GM12878 (cell line): ENCODE measurements around the gene IFIH1. TPM values are rescaled to one million over a fixed set of nuclear protein-coding genes. Genes with fewer than 3 reads are reported as not detected.

Experiments
- ATAC-seq: fragments of 200-7000 bp; cut with Tn5 transposase; 3 replicates; pipeline ENCODE4 v1.9.1; 2020; ENCODE audit warnings: mild to moderate bottlenecking, moderate library complexity
- BruUV-seq: library from RNA; stranded (reverse); fragments of 400-500 nt; replicated peaks from 2 replicates; lab custom pipeline; 2021; lab: Mats Ljungman, UMichigan
- CTCF ChIA-PET: fragments of 300-600 bp; sonication (Branson Sonifier 250); formaldehyde crosslinking; extraction: SDS; loops from one replicate; lab custom pipeline; 2021; ENCODE audit warnings: inconsistent platforms; lab: Yijun Ruan, JAX
- POLR2A ChIA-PET: fragments of 350-600 bp; formaldehyde crosslinking; extraction: SDS; loops from one replicate; lab custom pipeline; 2021; ENCODE audit warnings: inconsistent platforms; lab: Charles Lee
- RAD21 ChIA-PET: fragments of 300-600 bp; sonication (Branson Sonifier 250); formaldehyde crosslinking; loops from one replicate; lab custom pipeline; 2023; ENCODE audit warnings: antibody characterized with exemption; ENCODE audit not compliant: unreplicated experiment; lab: Charles Lee
- SMC1A ChIA-PET: fragments of 300-600 bp; sonication (Branson Sonifier 250); formaldehyde crosslinking; loops from one replicate; lab custom pipeline; 2023; ENCODE audit not compliant: unreplicated experiment, uncharacterized antibody; lab: Charles Lee
- DNase-seq: peaks from one replicate; pipeline ENCODE4 v3.0.0-alpha.2; 2011; ENCODE audit warnings: low read depth, low spot score
- FAIRE-seq: peaks from 3 replicates; lab custom pipeline; 2011; peaks lifted over from hg19 to GRCh38; lab: Jason Lieb, UNC
- H2AFZ ChIP-seq: 2 replicates; pipeline ENCODE4 v1.6.0; 2011; ENCODE audit warnings: low read depth, low read length, control low read depth; ENCODE audit not compliant: control insufficient read depth
- H3K27ac ChIP-seq: 2 replicates; pipeline ENCODE4 v1.5.1; 2011; ENCODE audit warnings: control low read depth; ENCODE audit not compliant: control insufficient read depth, insufficient read depth
- H3K27me3 ChIP-seq, 2 experiments: replicated peaks in 1 of 2; 2 replicates each; pipeline versions ENCODE4 v1.6.0 to v1.6.1; 2011; ENCODE audit warnings: low read length in 1 of 2; ENCODE audit not compliant: control insufficient read depth in 2 of 2, insufficient read depth in 2 of 2
- H3K36me3 ChIP-seq, 2 experiments: 2 replicates each; pipeline ENCODE4 v1.5.1; 2011; ENCODE audit warnings: low read length in 1 of 2; ENCODE audit not compliant: control insufficient read depth in 2 of 2, insufficient read depth in 2 of 2
- H3K4me1 ChIP-seq: 2 replicates; pipeline ENCODE4 v1.6.1; 2011; ENCODE audit warnings: mild to moderate bottlenecking, low read length, moderate library complexity, mixed read lengths; ENCODE audit not compliant: control insufficient read depth, insufficient read depth
- H3K4me2 ChIP-seq: 2 replicates; pipeline ENCODE4 v1.6.0; 2011; ENCODE audit warnings: control low read depth; ENCODE audit not compliant: control insufficient read depth, insufficient read depth
- H3K4me3 ChIP-seq: fragments of 200-600 bp; sonication (generic); 2 replicates; pipeline ENCODE4 v1.5.1; 2016
- H3K79me2 ChIP-seq: 2 replicates; pipeline ENCODE4 v1.6.0; 2011; ENCODE audit warnings: low read length; ENCODE audit not compliant: control insufficient read depth, insufficient read depth
- H3K9ac ChIP-seq: 2 replicates; pipeline ENCODE4 v1.8.0; 2011; ENCODE audit warnings: low read length, control low read depth, mixed read lengths; ENCODE audit not compliant: control insufficient read depth, insufficient read depth
- H3K9me3 ChIP-seq: replicated peaks from 3 replicates; pipeline ENCODE4 v1.5.1; 2011; ENCODE audit warnings: mild to moderate bottlenecking, low read length; ENCODE audit not compliant: control insufficient read depth, insufficient read depth
- H4K20me1 ChIP-seq: 2 replicates; pipeline ENCODE4 v1.6.0; 2011; ENCODE audit not compliant: control insufficient read depth, insufficient read depth
- BCL11A ChIP-seq: IDR thresholded peaks from 2 replicates; pipeline ENCODE4 v1.6.1; 2011; ENCODE audit warnings: low read depth, low read length
- CBX3 ChIP-seq: fragments of 200-600 bp; sonication (generic); IDR thresholded peaks from 2 replicates; pipeline ENCODE4 v1.6.1; 2016; ENCODE audit warnings: low read depth, borderline replicate concordance
- CREB1 ChIP-seq: IDR thresholded peaks from 2 replicates; pipeline ENCODE4 v1.6.1; 2012; ENCODE audit warnings: low read depth, mild to moderate bottlenecking, inconsistent platforms
- DPF2 ChIP-seq: fragments of 450-650 bp; IDR thresholded peaks from 2 replicates; pipeline ENCODE4 v1.6.1; 2017; ENCODE audit warnings: mild to moderate bottlenecking
- ETV6 ChIP-seq, 2 experiments: fragments of 450-650 bp in 1 of 2; IDR thresholded peaks in 1 of 2; conservative IDR thresholded peaks in 1 of 2; 2 replicates each; pipeline ENCODE4 v1.6.1; 2014; ENCODE audit warnings: antibody characterized with exemption in 1 of 2, borderline replicate concordance in 1 of 2, low read depth in 1 of 2, mild to moderate bottlenecking in 1 of 2, moderate library complexity in 1 of 2
- FOXK2 ChIP-seq: fragments of 450-650 bp; IDR thresholded peaks from 2 replicates; pipeline ENCODE4 v1.6.1; 2017; ENCODE audit warnings: mild to moderate bottlenecking, moderate library complexity
- GATAD2B ChIP-seq: fragments of 450-650 bp; conservative IDR thresholded peaks from 2 replicates; pipeline ENCODE4 v1.6.1; 2017; ENCODE audit warnings: low read depth, mild to moderate bottlenecking, moderate library complexity
- NR2C2 ChIP-seq: IDR thresholded peaks from 2 replicates; pipeline ENCODE4 v1.6.1; 2011; ENCODE audit warnings: borderline replicate concordance, low read depth; ENCODE audit not compliant: control insufficient read depth, insufficient read length
- RFX5 ChIP-seq: IDR thresholded peaks from 2 replicates; pipeline ENCODE4 v1.6.1; 2011; ENCODE audit warnings: low read depth, low read length, improper control_type of control experiment
- ZSCAN29 ChIP-seq: fragments of 450-650 bp; IDR thresholded peaks from 2 replicates; pipeline ENCODE4 v1.6.1; 2017; ENCODE audit warnings: mild to moderate bottlenecking, moderate library complexity
- WGBS: methylation state at CpG from one replicate; pipeline ENCODE4 v1.1.6; 2016; ENCODE audit warnings: low lambda C conversion rate; ENCODE audit not compliant: insufficient replicate concordance, insufficient coverage; ENCODE audit errors: missing lambda C conversion rate; 5-methylcytosine and 5-hydroxymethylcytosine counted together
- in situ Hi-C: fragments of 300-500 bp; cut with MboI; formaldehyde crosslinking; loops from 9 replicates; pipeline ENCODE4 v1.14.3; 2018; ENCODE audit warnings: mixed read lengths
- intact Hi-C: fragments of 100-400 bp; cut with micrococcal nuclease; formaldehyde crosslinking; loops from one replicate; pipeline ENCODE4 v1.14.2; 2022; ENCODE audit not compliant: unreplicated experiment
- polyA plus RNA-seq, 11 experiments: library from polyadenylated mRNA; depleted of rRNA in 4 of 11; unstranded in 6 of 11; stranded (reverse) in 5 of 11; fragments of >200 nt; fragmentation: Nextera tagmentation in 4 of 11; fragmentation: Illumina TruSeq in 1 of 11; extraction: Ambion mirVana in 4 of 11; extraction: Trizol in 1 of 11; gene quantifications; 1 replicate in 1 of 11; 2 replicates in 10 of 11; pipeline versions ENCODE4 v1.2.1 to v1.2.3, GENCODE V29; 2011 to 2016; ENCODE audit warnings: inconsistent platforms in 2 of 11, missing spikeins in 2 of 11, low read depth in 1 of 11
- total RNA-seq, 4 experiments: library from RNA; depleted of rRNA in 3 of 4; stranded (reverse); fragments of >200 nt in 3 of 4; fragmentation: Illumina TruSeq in 1 of 4; extraction: Trizol in 1 of 4; gene quantifications; 2 replicates each; pipeline versions ENCODE4 v1.2.1 to v1.2.3, GENCODE V29; 2013 to 2021
- TF ChIP-seq, protein P1 (sequence below): IDR thresholded peaks from 2 replicates; pipeline ENCODE4 v1.6.1; 2011; ENCODE audit warnings: borderline replicate concordance, low read depth, mild to moderate bottlenecking, moderate library complexity, mixed read lengths, low read length; ENCODE audit not compliant: insufficient read depth; ENCODE audit errors: extremely low read length
- TF ChIP-seq, protein P2 (sequence below): IDR thresholded peaks from 2 replicates; pipeline ENCODE4 v1.6.1; 2011; ENCODE audit warnings: mild to moderate bottlenecking, low read depth, low read length, moderate library complexity; ENCODE audit not compliant: insufficient replicate concordance
- TF ChIP-seq, protein P3 (sequence below): fragments of 450-650 bp; conservative IDR thresholded peaks from 2 replicates; pipeline ENCODE4 v1.6.1; 2017; ENCODE audit warnings: mild to moderate bottlenecking, moderate library complexity
- TF ChIP-seq, protein P4 (sequence below): fragments of 450-650 bp; IDR thresholded peaks from 2 replicates; pipeline ENCODE4 v1.6.1; 2017; ENCODE audit warnings: mild to moderate bottlenecking

IFIH1 gene
- total and polyA plus RNA-seq, 10 of the 15 experiments (the other 5 are each of a cell fraction or from before 2014, with no cell fraction given), result 12.5 to 40.9 (median 28.8) TPM

DNA sequence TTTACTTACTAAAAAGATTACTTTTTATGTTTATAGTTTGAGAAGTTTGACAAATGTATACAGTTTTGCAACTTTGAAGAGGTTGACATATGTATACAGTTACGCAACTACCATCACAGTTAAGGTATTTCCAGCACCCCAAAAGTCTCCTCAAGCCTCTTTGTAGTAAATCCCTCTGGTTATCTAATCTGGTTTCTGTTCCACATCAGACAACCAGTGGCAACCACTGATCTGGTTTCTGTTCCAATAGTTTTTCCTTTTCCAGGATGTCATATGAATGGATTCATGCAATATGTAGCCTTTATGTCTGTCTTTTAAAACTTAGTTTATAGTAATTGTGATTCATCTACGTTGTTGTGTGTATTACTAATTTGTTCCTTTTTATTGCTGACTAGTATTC, 23.5 kb downstream of the IFIH1 start:
- no peaks in the 10 kb centered on the region for H3K9me3 ChIP-seq
- in situ Hi-C loops (loop anchor here (5.0 kb wide), 2 partner anchors 73 to 143 kb away; partner anchors contain the start of gene GCG), intact Hi-C loops (no loop called here)
- H3K4me1 ChIP-seq, result no peaks in the 10 kb centered on the region
- FAIRE-seq (no peak), DNase-seq (no peak), ATAC-seq (no peak)
- no TSS peak for BruUV-seq
- no peaks in the 10 kb centered on the region for H3K27me3 ChIP-seq
- ChIA-PET SMC1A (interaction anchor here (0.8 to 8.5 kb wide), 10 partner anchors 9 to 708 kb away, joined by 3 to 84 read pairs (median 4); partner anchors contain the start of gene IFIH1), RAD21 (interaction anchor here (1.4 to 5.5 kb wide), 2 partner anchors 15 to 74 kb away, joined by 7 to 50 read pairs; no protein-coding TSS in a partner anchor), POLR2A (no interaction called here), CTCF (interaction anchor here (1.6 to 18.0 kb wide), 5 partner anchors 11 to 77 kb away, joined by 4 to 316 read pairs (median 194); no protein-coding TSS in a partner anchor)
- H3K4me3 ChIP-seq, result no peak overlapping the region
- H3K79me2 ChIP-seq, result no peaks in the 10 kb centered on the region
- H3K9ac ChIP-seq, result no peak overlapping the region
- H2AFZ ChIP-seq, result no peak overlapping the region
- H3K36me3 ChIP-seq, result peaks cover 0 to 23% of the 10 kb centered on the region in 2 experiments; a peak in 2 of 4 replicates
- 97% methylated on average over 2 of the region's 2 CpGs for WGBS
- H3K27ac ChIP-seq, result no peak overlapping the region
- H4K20me1 ChIP-seq, result no peaks in the 10 kb centered on the region
- TF ChIP-seq CBX3, result no peak
- no peak for TF ChIP-seq CREB1
- no peak for TF ChIP-seq ETV6 (conservative IDR thresholded peaks at IDR 0.05 in 1 of 2, IDR thresholded peaks at IDR 0.05 in 1 of 2; ENCODE audit: borderline replicate concordance in 1 of 2, low read depth in 1 of 2)
- TF ChIP-seq DPF2, result no peak
- TF ChIP-seq, protein P1, sequence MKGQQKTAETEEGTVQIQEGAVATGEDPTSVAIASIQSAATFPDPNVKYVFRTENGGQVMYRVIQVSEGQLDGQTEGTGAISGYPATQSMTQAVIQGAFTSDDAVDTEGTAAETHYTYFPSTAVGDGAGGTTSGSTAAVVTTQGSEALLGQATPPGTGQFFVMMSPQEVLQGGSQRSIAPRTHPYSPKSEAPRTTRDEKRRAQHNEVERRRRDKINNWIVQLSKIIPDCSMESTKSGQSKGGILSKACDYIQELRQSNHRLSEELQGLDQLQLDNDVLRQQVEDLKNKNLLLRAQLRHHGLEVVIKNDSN, result no peak
- TF ChIP-seq RFX5, result no peak
- TF ChIP-seq, protein P2, sequence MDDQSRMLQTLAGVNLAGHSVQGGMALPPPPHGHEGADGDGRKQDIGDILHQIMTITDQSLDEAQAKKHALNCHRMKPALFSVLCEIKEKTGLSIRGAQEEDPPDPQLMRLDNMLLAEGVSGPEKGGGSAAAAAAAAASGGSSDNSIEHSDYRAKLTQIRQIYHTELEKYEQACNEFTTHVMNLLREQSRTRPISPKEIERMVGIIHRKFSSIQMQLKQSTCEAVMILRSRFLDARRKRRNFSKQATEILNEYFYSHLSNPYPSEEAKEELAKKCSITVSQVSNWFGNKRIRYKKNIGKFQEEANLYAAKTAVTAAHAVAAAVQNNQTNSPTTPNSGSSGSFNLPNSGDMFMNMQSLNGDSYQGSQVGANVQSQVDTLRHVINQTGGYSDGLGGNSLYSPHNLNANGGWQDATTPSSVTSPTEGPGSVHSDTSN, result no peak
- TF ChIP-seq GATAD2B, result no peak
- no peak for TF ChIP-seq FOXK2
- no peak for TF ChIP-seq NR2C2
- no peak for TF ChIP-seq BCL11A
- TF ChIP-seq, protein P3, sequence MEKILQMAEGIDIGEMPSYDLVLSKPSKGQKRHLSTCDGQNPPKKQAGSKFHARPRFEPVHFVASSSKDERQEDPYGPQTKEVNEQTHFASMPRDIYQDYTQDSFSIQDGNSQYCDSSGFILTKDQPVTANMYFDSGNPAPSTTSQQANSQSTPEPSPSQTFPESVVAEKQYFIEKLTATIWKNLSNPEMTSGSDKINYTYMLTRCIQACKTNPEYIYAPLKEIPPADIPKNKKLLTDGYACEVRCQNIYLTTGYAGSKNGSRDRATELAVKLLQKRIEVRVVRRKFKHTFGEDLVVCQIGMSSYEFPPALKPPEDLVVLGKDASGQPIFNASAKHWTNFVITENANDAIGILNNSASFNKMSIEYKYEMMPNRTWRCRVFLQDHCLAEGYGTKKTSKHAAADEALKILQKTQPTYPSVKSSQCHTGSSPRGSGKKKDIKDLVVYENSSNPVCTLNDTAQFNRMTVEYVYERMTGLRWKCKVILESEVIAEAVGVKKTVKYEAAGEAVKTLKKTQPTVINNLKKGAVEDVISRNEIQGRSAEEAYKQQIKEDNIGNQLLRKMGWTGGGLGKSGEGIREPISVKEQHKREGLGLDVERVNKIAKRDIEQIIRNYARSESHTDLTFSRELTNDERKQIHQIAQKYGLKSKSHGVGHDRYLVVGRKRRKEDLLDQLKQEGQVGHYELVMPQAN, result no peak
- no peak for TF ChIP-seq ZSCAN29
- TF ChIP-seq, protein P4, sequence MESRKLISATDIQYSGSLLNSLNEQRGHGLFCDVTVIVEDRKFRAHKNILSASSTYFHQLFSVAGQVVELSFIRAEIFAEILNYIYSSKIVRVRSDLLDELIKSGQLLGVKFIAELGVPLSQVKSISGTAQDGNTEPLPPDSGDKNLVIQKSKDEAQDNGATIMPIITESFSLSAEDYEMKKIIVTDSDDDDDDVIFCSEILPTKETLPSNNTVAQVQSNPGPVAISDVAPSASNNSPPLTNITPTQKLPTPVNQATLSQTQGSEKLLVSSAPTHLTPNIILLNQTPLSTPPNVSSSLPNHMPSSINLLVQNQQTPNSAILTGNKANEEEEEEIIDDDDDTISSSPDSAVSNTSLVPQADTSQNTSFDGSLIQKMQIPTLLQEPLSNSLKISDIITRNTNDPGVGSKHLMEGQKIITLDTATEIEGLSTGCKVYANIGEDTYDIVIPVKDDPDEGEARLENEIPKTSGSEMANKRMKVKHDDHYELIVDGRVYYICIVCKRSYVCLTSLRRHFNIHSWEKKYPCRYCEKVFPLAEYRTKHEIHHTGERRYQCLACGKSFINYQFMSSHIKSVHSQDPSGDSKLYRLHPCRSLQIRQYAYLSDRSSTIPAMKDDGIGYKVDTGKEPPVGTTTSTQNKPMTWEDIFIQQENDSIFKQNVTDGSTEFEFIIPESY, result no peak
- H3K4me2 ChIP-seq, result no peak overlapping the region
